ENCODE data around the gene ISLR2.

ISLR2 gene

DNA sequence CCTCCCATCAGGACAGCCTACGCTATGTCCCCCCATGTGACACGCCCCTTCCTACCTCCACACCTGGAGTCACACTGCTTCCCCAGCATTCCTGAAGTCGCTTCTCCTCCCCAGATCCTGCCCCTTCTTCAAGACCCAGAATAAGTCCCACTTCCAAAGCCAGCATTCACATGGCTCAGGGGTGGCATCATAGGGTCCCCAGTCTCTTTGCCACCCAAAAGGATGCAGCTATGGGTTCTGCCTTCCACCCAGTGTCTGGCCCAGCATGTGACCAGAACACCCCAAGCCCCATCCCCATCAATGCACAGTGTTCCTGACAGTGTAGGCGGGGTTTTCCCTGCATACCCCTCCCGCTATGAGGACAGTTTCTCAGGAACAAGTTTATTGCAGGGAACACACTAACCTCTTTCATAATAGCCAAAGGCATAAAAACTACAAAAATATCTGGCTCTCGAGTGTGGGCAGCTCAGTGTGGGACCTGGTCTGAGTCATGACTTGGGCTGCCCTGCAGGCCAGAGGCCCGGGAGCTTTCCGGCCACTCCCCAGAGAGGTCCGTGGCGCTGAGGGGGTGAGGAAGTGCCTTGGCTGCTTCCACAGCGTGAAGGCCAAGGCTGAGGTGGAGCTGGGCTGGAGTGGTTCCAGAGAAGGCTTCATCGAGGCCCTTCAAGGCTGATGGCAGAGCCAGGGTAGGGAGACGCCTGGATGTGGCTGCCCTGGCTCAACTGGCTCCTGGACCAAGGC, 48.9 kb downstream of the ISLR2 start:
- DNase-seq: no peak

DNA sequence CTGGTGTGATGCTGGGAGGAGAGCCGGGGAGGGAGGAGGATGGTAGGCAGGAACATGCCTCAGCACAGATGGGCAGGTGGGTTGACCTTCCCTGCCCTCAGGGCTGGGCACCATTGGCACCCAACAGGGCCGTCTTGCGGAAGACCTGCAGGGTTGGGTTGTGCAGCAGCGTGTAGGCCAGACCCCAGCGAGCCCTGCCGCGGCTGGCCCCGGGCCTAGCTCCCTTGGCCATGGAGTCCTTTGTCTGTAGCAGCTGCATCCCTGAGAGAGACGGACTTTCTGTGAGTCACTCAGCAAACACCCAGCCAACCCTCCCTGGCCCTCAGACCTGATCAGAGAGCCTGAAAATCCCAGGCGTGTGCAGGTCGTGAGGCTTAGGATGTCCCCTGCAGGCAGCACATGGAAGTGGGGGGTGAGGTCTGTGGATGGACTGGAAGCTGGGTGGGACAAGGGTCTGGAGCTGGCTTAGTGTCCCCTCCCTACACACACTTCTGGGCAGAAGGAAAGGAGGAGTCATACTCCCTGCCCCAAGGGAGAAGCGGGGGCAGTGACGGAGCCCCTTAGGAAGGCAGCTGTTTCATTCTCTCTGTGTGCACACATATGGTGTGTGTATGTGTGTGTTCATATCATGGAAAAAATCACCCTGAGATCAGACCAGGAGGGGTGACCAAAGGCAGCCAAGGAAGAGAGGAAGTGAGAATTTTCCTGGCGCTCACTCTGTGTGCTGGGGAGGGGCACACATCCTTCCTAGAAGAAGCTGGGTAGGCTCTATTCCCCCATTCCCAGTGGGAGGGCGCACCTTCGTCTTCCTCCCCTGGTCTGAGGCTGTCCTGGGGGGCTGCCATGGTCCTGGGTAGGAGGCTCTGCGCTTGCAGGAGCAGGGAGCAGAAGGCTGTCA, 49.8 kb downstream of the ISLR2 start:
- no peak for DNase-seq

DNA sequence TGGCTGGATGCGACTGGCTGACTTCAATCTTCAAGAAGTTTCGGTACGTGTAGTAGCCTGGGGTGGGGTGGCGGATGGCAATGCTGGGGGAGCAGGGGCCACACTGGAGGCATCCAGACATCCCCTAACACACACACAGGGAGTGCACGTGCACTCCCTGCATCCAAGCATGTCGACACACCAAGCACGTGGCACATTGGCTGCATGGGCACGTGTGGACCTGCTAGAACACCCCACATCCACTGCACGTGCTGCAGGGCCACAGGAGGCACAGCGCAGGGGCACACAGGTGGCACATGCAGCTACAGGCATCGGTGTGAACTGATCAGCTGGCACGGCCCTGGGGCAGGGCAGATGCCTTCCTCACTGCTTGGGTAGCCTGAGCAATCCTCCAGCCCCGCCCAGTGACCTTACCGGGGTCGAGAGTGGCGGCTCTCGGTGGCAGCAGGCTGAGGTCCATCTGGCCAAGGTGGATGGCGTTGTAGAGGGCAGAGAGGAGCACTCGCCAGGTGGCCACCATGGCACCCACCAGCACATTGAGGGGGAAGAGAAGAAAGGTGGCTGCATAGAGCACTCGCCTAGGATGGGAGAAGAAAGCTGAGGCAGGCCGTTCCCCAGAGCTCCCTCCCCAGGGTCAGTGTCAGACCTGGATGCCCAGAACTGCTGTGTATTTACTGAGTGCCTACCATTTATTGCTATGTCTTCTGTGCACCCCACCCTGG, 50.7 kb downstream of the ISLR2 start:
- no peak for DNase-seq

DNA sequence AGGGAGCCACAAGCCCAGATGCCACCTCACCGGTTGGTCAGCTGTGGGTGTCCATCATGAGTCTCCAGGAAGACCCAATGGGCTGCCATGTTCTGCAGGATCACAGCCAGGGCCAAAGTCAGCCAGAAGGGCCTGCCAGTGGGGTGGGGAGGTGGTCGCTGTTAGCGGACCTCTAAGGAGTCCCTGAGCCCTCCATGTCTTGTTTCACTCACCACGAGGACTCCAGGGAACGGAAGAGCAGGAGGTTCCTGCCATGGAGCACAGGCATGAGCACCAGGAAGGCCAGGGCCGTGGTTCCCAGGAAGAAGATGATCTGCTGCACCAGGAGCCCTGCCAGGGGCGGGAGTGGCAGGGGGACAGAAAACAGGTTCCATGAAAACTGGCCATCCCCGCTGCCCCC, 51.7 kb downstream of the ISLR2 start:
- no peak for DNase-seq

DNA sequence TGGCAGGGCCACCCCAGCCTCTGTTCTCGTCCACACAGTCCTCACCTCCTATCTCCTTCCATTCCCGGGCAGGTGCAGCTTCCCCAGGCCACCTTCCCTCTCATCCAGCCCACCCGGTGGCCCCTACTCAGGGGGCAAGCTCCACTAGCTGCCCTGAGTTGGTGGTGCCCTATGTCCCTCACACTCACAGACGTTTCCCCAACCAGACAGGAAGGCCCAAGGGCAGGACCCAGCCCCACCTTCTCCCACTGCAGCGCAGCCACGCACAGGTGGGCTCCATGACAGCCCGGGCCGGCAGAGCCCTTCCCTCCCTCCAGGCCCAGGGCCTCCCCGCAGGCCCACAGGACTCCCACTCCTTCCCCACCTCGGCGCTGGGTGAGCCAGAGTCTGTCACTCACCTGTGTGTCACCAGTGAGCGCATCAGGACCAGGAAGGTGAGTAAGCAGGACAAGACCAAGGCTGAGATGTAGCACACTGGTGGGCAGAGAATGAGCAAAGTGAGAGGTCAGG, 54.3 kb downstream of the ISLR2 start:
- DNase-seq: no peak

DNA sequence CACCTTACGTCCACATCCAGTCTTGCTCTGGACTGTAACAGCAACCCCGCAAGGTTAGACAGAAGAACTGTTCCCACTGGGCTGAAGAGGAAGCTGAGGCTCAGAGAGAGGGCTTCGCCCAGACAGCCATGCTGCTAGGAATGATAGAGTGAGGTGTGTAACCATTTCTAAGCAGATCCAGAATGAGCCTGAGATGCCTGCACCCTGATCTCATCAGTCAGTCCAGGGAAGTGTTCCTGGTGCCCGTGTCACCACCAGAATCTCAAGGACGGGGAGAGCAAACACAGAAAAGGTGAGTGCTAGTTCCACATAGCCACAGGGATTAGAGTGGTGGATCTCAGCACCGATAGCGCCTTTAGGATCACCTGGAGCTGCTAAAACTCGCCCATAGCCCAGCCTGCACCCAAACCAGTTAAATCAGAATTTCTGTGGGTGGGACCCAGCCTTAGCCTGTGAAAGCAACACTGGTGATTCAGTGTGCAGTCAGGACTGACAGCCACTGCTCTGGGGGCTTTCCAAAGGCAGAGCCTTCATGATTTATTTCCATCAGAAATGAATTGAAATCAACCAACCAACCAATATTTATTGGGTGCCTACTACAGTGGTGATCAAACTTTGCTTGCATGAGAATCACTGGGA, 55.4 kb downstream of the ISLR2 start:
- DNase-seq: no peak
